GM19025 (cell line): ENCODE measurements around the gene ASB16.
"Not testable (repeated sequence)": the region's sequence is repeated elsewhere in the genome, so short reads cannot be mapped to it uniquely, and the experiment has no call there.

ENCODE experiments used
- ATAC-seq: cut with Tn5 transposase; IDR thresholded peaks from one replicate; pipeline ENCODE4 v1.9.1; 2021; ENCODE audit warnings: mild to moderate bottlenecking, low read depth, moderate library complexity; ENCODE audit not compliant: unreplicated experiment

The ASB16 gene

GRCh38 chr17:44146375-44147346 lies 23.8 kb upstream of the ASB16 start:
- no peak for ATAC-seq

GRCh38 chr17:44147812-44148211 lies 22.7 kb upstream of the ASB16 start:
- no peak for ATAC-seq

GRCh38 chr17:44149066-44149465 lies 21.4 kb upstream of the ASB16 start:
- ATAC-seq: not testable (repeated sequence)

GRCh38 chr17:44149750-44150329 lies 20.7 kb upstream of the ASB16 start:
- ATAC-seq: no peak

GRCh38 chr17:44152875-44153274 lies 17.6 kb upstream of the ASB16 start:
- no peak for ATAC-seq

GRCh38 chr17:44155488-44155887 lies 15.0 kb upstream of the ASB16 start:
- ATAC-seq: no peak

- ATAC-seq: no peak
Observed at GRCh38 chr17:44159519-44160210, 10.8 kb upstream of the ASB16 start.

GRCh38 chr17:44164476-44164875 lies 6.0 kb upstream of the ASB16 start:
- no peak for ATAC-seq

- ATAC-seq: no peak
Observed at GRCh38 chr17:44167181-44167861, 3.2 kb upstream of the ASB16 start.

- no peak for ATAC-seq
Observed at GRCh38 chr17:44170135-44170498, 387 bp upstream of the ASB16 start.

- no peak for ATAC-seq
Observed at GRCh38 chr17:44171931-44172455, 1.5 kb downstream of the ASB16 start.

- no peak for ATAC-seq
Observed at GRCh38 chr17:44174427-44174826, 3.9 kb downstream of the ASB16 start.

GRCh38 chr17:44176257-44176656 lies 5.8 kb downstream of the ASB16 start:
- no peak for ATAC-seq

GRCh38 chr17:44176671-44177501 lies 6.4 kb downstream of the ASB16 start:
- no peak for ATAC-seq

- no peak for ATAC-seq
Observed at GRCh38 chr17:44177640-44178039, 7.1 kb downstream of the ASB16 start.

- no peak for ATAC-seq
Observed at GRCh38 chr17:44178133-44178532, 7.6 kb downstream of the ASB16 start.

- no peak for ATAC-seq
Observed at GRCh38 chr17:44183024-44183423, 12.5 kb downstream of the ASB16 start.

- no peak for ATAC-seq
Observed at GRCh38 chr17:44184212-44184810, 13.8 kb downstream of the ASB16 start.
